GM18907 (cell line): ENCODE data around the gene DLG1.
A peak's percentile ranks its signal among the peaks of the same experiment; 100 is the strongest.
"Not testable (repeated sequence)": the region's sequence is repeated elsewhere in the genome, so short reads cannot be mapped to it uniquely, and the experiment has no call there.

Source experiments
- ATAC-seq: cut with Tn5 transposase; IDR thresholded peaks from one replicate; pipeline ENCODE4 v1.9.1; 2021; ENCODE audit warnings: mild to moderate bottlenecking, moderate library complexity; ENCODE audit not compliant: unreplicated experiment

Gene DLG1

DNA sequence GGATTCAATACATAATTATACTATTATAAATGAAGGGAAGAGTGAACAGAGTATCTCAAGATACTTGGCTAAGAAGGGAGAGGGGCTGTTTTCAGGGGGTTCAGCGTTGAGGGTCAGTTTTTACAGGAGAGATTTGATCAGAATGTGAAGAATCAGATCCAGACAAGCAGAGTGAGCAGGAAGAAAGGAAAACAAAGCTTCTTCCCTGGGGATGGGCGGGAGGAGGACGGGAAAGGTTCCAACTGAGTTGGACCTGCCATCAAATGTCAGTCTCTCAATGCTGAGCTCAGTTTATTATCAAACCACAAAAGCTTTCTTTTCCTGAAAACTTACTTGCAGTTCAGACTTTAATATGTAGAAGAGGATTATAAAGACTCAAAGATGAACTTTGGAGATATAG is 262.8 kb downstream of the DLG1 start:
- no peak for ATAC-seq

GRCh38 chr3:197034778-197035177 is 263.6 kb downstream of the DLG1 start:
- ATAC-seq = not testable (repeated sequence)

DNA sequence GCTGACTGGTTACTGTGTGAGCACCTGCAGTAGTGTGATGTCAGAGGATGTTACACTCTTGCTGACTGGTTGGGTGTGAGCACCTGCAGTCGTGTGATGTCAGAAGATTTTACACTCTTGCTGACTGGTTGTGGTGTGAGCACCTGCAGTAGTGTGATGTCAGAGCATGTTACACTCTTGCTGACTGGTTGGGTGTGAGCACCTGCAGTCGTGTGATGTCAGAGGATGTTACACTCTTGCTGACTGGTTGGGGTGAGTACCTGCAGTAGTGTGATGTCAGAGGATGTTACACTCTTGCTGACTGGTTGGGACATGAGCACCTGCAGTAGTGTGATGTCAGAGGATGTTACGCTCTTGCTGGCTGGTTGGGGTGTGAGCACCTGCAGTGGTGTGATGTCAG is 264.6 kb downstream of the DLG1 start:
- ATAC-seq = not testable (repeated sequence)

DNA sequence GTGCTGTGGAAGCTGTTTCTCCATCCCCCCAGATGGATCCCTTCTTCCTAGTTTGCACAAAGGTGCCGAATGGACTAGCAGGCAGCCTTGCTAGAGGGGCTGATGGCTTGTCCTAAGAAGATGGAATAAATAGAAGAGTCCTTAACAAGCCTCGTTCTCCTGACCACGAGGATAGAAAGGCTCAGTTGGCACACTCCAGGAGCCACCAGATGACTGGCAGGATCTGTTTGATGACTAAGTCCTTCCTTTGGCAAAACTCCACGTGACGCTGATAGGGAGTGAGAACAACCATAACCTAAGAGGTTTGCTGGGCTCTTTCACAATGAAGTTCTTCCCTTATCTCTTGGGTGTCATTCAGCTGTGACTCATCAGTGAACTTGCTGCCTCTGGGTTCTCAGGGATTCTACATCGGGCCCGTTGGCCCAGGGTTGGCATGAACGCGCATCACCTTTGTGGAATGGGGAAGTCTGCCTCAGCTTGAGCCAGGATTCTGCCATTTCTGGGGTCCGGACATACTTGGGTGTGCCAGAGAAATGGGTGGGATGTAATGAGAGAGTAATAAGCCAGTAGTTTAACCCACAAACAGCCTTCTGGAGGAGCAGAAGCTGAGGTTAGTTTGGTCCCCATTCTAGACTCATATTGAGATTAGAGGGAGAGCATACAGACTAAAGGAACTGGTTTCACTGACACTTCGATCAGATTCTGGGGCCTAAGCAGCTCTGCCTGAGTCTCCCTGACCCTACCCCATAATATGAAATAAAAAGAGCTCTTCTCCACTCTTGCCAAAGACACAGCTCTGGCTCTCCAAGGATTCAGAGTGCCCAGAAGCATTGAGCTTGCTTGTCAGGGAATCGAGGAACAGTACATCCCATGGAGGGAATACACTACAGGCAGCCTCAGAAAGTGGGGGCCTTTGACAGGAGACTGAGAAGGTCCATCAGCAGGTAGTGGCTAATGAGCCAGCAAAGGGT is 266.8 kb downstream of the DLG1 start:
- ATAC-seq = no peak

DNA sequence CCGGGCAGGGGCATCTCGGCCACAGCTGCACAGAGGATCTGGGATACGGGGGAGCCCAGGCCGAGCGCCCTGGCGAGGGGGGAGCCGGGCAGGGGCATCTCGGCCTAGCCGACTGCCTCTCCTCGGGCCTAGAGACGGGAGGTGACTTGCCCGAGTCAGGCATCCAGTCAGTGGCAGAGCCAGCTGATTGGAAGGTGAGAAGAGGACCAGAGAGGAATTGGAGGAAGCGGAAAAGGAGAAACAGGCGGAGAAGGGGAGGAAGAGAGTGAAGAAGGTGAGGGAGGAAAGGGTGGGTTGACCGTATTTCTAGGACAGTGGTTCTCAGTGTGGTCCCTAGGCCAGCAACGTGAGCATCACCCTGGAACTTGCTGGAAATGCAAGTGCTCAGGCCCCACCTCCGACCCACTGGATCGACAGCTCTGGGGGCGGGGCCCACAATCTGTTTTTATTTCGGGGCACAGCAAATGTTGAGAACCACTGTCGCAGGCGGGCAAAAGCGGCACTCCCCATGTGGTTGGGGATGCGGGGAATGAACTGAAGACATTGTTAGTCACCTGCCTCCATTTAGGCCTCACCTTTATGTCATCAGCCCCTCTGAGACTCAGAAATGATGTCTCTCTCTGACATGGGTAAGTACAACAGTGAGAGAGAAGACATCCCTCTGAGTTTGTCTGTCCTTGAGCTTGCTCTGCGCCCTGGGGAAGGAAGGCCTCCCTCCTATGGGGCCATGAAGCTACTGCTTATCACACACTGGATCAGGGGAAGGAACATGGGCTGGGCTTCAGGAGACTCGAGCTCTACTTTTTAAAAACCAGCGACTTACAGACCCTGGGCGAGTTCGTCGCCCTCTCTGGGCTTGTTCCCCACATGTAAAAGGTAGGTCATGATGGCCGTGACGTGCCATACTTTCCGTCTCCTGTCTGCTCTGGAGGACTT is 267.8 kb downstream of the DLG1 start:
- no peak for ATAC-seq

DNA sequence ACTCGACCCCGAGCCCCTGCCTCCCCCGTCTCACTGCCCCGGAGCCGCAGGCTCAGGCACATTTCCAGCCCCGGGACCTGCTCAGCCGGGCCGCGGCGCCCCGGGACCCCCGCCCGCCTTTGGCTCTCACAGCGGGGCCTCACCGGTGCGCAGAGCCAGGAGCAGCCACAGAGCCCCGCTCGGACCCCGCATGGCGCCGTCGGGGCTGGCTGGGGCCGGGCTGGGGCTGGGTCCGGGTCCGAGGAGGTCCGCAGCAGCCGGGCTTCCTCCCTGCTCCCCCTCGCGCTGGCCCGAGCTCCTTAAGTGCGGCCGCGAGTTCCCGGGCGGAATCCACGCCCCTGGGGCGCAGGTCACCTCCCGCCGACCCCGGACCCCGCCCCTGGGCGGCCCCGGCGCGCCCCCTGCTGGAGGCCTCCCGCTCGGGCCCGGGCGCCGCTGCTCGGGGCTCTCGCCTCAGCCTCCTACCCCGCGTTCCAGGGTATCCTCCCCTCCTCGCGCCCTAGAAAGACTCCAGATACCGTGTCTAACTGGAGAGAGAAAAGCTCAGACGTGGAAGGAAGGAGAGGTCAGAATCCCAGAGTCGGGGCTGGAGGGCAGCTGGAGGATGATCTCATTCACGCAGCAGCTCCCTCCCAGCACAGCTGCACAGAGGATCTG is 268.8 kb downstream of the DLG1 start, which contains the start of gene MELTF:
Gene MELTF (minus strand): TSS at position 307 of the 657 bp plus-strand sequence. CDS start 115 bp downstream, at position 192.
- ATAC-seq = peak; percentile 72

DNA sequence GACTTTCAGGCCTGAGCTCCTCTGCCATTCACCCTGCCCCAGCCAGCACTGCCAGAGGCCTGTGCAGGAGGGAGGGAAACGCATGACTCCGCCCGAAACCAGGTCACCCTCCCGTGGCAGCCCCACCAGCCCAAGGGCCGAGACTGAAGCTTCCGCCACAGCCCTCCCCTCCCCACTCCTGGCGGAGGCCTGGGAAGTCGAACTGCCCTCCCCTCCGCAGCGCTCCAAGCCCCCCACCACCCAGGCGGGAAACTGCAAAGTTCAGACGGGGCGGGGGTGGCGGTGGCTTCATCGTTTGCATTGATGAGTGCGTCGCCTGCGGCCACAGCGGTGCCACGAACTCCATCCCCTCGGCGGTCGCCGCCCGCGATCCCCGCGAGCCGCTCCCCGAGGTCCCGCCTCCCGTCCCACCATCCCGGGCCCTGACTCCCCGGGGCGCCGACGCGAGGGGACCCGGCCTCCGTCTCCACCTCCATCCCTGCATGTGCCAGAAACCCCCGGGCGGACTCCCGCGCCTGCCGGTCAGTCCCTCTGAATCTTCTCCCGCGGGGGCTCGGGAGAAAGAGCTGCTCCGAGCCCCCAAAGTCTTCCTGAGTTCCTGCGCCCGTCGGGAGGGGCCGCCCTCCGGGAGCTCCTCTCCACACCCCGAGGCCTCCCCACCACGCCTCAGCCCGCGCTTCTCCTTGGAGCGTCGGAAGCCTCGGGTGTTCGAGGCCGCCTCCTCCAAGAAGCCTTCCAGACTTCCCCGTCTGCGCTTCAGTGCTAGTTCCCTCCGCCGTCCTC is 269.5 kb downstream of the DLG1 start:
- ATAC-seq = peak; percentile 31

GRCh38 chr3:197027896-197028727 is 270.3 kb downstream of the DLG1 start:
- peak; percentile 18 for ATAC-seq

- no peak for ATAC-seq
These were observed 271.1 kb downstream of the DLG1 start for GRCh38 chr3:197027151-197027895.

DNA sequence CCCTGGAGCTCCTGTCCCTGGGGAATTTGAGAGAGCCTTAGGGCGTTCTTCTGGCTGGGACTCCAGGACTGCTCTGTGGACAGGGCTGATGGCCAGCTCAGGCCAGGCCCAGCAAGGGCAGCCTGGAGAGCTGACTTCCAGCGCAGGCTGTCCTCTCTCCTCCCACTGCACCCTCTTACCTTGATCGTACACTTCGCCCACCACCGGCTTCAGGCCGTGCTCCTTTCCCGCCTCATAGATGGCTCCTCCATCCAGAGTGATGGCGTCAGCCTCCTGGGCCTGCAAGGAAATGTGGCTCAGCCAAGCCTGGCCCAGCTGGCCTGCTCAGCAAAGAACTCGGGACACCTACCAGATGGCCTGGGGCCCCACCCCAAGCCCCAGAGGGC is 271.9 kb downstream of the DLG1 start:
- no peak for ATAC-seq

DNA sequence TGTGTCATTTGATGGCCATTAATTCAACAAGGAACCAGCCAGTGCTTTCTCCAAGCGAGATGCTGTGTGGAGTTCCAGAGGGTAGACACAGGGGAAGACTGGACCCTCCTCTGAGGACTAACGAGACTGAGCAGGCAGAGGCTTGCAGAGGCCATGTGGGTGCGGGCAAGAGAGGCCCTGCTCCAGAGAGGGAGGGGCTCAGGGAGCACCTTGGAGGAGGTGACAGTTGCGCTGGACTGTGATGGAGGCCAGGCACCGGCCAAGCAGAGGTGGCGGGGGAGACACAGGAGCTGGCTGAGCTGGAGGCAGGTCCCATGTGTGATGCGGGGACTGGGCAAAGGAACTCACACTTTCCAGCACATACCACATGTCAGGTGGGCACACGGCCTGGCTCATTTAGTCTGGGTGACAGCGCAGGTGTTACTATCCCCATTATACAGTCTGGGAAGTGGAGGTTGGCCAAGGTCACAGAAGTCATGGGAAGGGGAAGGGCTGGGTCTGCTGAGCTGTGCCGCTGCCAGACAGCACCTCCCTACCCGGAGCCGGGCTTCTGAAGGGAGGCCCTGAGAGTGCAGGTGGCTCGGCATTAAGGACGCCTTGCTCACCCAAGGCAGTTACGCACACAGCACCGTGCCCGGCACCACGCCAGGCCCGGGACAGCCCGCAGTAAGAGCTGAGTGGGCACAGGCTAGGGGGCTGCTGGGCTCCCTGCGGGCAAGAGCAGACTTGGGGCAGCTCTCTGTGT is 272.5 kb downstream of the DLG1 start:
- ATAC-seq = no peak

DNA sequence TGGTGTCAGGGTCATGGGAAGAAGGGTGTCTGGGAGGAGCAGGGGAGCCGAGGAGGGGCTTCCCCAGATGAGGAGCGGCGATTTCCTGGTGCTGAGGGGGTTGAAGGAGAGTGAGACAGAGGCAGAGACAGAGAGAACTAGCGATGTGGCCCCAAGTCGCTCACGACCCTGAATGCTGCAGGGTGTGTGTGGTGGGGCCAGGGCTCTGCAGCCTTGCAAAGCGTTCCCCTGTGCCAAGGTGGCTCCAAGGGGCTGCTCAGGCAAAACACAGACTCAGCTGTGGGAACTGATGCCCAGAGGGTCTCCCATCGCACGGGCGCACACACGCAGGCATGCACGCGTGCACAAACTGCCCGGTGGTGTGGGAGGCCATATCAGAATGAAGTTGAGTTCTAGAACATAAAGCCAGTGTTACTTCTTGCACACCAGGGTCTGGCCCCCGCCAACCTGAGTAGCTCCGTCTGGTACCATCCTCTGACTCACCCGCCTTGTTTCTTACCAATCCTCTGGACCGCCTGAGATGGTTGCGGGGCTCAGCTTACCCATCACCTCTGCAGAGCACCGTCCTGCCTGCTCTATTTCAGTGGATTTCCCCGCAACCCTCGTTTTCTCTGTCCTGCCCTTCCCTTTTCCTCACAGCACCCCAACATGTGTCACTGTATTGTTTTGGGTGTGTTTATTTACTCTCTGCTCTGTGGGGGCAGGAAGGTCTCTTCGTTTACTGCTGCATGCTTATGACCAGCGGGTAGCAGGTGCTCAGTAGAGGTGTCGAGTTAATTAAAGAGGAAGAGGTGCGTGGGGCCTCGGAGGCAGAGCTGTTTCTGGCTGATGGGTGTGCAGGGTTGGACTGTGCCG is 273.3 kb downstream of the DLG1 start:
- ATAC-seq = no peak

DNA sequence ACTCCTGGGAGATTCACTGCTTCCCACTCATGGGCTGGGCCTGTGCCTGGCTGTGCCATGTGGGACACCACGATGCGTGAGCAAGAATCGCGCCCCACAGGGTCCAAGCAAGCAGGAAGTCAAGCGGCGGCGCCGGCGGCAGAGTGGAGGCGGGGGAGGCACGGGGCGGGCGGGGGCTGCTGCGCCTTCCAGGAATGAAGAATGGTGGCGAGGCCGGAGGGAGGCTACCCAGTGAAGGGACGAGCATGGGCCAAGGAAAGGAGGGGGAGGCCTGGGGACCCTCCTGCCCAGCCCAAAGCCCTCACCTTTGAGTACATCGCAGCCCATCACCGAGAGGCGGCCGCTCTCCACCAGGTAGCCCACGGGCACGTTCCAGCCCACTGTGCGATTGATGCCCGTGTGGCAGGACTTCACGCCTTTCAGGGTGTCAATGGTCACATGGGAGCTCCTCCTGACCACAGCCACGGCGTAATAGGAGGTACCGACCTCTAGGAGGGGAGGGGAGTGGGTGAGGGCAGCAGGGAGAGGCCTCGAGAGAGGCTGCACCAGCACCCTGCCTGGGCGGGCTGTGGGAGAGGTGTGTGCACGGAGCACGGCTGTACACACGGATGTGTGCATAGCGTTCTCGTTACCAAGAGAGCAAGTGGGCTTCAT is 274.3 kb downstream of the DLG1 start:
- ATAC-seq = no peak

- peak; percentile 54 for ATAC-seq
These were observed 275.0 kb downstream of the DLG1 start for GRCh38 chr3:197023241-197023997.

DNA sequence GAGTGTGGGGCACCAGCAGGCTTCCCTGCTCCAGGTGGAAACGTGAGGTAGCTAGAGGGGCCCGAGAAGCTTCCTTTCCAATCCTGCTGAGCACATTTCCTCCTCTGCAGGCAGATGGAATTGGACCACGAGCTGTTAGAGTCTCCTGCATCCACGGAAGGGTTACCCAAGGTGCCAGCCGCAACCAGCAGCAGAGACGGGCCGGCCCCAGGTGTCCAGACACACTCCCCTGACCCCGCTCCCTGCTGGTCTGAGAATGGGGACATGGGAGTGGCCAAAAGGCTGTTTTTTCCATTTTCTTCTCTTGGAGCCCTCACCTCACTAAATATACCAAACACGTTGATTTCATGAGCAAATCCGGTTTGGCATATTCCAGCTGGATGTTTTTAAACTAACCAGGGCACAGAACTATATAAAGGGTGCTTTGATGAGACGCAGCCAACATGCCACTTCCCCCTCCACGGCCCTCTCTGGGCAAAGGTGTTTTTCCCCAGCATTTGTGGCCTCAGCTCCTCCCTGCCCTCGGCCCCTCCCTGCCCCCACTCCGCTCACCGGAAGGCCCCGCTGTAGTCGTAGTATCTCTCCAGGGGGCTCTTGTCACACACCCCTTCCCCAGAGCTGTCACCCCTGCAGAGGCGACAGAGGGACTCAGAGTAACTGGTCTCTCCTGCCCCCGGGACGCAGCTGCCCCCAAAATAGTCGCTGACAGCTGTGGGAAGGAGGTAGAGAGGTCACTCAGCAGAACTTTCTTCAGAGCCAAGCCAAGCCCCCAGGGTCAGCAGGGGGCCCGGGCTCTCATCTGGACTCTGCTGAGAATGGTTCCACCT is 275.8 kb downstream of the DLG1 start:
- ATAC-seq = peak; percentile 33
